GM19025 (cell line): ENCODE data around the gene CD86.
A peak's percentile ranks its signal among the peaks of the same experiment; 100 is the strongest.
"Not testable (repeated sequence)": the region's sequence is repeated elsewhere in the genome, so short reads cannot be mapped to it uniquely, and the experiment has no call there.

Experiments
- ATAC-seq: cut with Tn5 transposase; IDR thresholded peaks from one replicate; pipeline ENCODE4 v1.9.1; 2021; ENCODE audit warnings: mild to moderate bottlenecking, low read depth, moderate library complexity; ENCODE audit not compliant: unreplicated experiment

The CD86 gene

GRCh38 chr3:122146466-122146865 lies 91.3 kb downstream of the CD86 start:
- peak; percentile 81 for ATAC-seq

- no peak for ATAC-seq
Measured at GRCh38 chr3:122148941-122149627, 93.9 kb downstream of the CD86 start.

GRCh38 chr3:122151480-122151879 lies 96.3 kb downstream of the CD86 start:
- no peak for ATAC-seq

GRCh38 chr3:122164983-122165382 lies 109.8 kb downstream of the CD86 start:
- not testable (repeated sequence) for ATAC-seq

- ATAC-seq: no peak
Measured at GRCh38 chr3:122167630-122168029, 112.5 kb downstream of the CD86 start.

GRCh38 chr3:122168044-122168443 lies 112.9 kb downstream of the CD86 start:
- ATAC-seq: no peak

- ATAC-seq: no peak
Measured at GRCh38 chr3:122169911-122170310, 114.7 kb downstream of the CD86 start.
